Transverse colon (tissue), 4 donors: ENCODE measurements around the gene APOE. TPM values are rescaled to one million over a fixed set of nuclear protein-coding genes. Genes with fewer than 3 reads are reported as not detected.

Experiments used
- DNase-seq: peaks from one replicate; pipeline ENCODE4 v3.0.0-alpha.2; 2019
- H3K27ac ChIP-seq, 4 donors: fragments of 200-600 bp; sonication (generic); 2 replicates each; pipeline ENCODE4 v1.5.1; 2016 to 2018; ENCODE audit warnings: inconsistent platforms in 4 of 4
- H3K27me3 ChIP-seq: fragments of 200-600 bp; sonication (generic); 2 replicates; pipeline ENCODE4 v1.5.1; 2017; ENCODE audit warnings: inconsistent platforms
- H3K36me3 ChIP-seq, 4 donors: fragments of 200-600 bp; sonication (generic); 2 replicates each; pipeline ENCODE4 v1.5.1; 2017 to 2019; ENCODE audit warnings: inconsistent platforms in 4 of 4
- H3K4me1 ChIP-seq, 4 donors: fragments of 200-600 bp; sonication (generic); 2 replicates each; pipeline ENCODE4 v1.5.1; 2017 to 2020; ENCODE audit warnings: inconsistent platforms in 4 of 4
- H3K4me3 ChIP-seq, 4 donors: fragments of 200-600 bp; sonication (generic); 1 replicate in 1 of 4; 2 replicates in 3 of 4; pipeline versions ENCODE4 v1.5.1 to v1.6.1; 2017 to 2019; ENCODE audit warnings: inconsistent platforms in 4 of 4
- H3K9me3 ChIP-seq, 2 donors: fragments of 200-600 bp; sonication (generic); 2 replicates each; pipeline ENCODE4 v1.5.1; 2017 to 2019; ENCODE audit warnings: inconsistent platforms in 2 of 2
- EP300 ChIP-seq: sonication (generic); formaldehyde crosslinking; IDR thresholded peaks from one replicate; pipeline ENCODE4 v1.6.1; 2017; ENCODE audit warnings: antibody characterized with exemption, low read depth
- POLR2A ChIP-seq: fragments of 450-650 bp; IDR thresholded peaks from one replicate; pipeline ENCODE4 v1.6.1; 2016; ENCODE audit warnings: antibody characterized with exemption, mild to moderate bottlenecking, moderate library complexity
- POLR2AphosphoS5 ChIP-seq, 3 donors: sonication (generic); formaldehyde crosslinking; IDR thresholded peaks; one replicate each; pipeline ENCODE4 v1.6.1; 2016; ENCODE audit warnings: antibody characterized with exemption in 3 of 3
- WGBS, 2 donors: methylation state at CpG; one replicate each; pipeline ENCODE4 v1.1.5; 2018; ENCODE audit warnings: low coverage in 1 of 2; 5-methylcytosine and 5-hydroxymethylcytosine counted together
- in situ Hi-C, 4 donors: fragments of 200-750 bp; cut with MboI; loops; one replicate each; pipeline versions ENCODE4 v1.15.0 to v1.15.1; 2017; ENCODE audit warnings: low sequenced_read_pairs in 3 of 4, low pct_ligation_motif_present in 1 of 4, low pct_unique_long_range_greater_than_20kb in 1 of 4
- intact Hi-C: fragments of 100-400 bp; cut with DNase I; formaldehyde crosslinking; loops from one replicate; pipeline ENCODE4 v1.15.1; 2023; ENCODE audit warnings: low total_unique reads
- total RNA-seq, 4 donors: library from RNA; depleted of rRNA; stranded (reverse); fragments of >200 nt; gene quantifications; one replicate each; pipeline ENCODE4 v1.1.0, GENCODE V29; 2016
- TF ChIP-seq, protein P1 (sequence below), 5 experiments: fragments of 200-600 bp in 3 of 5; fragments of 450-650 bp in 2 of 5; sonication (generic) in 3 of 5; IDR thresholded peaks; 1 replicate in 2 of 5; 2 replicates in 3 of 5; pipeline ENCODE4 v1.5.1; 2016 to 2017; ENCODE audit warnings: antibody characterized with exemption in 5 of 5, inconsistent platforms in 3 of 5, mild to moderate bottlenecking in 2 of 5, moderate library complexity in 1 of 5

Gene APOE
- total RNA-seq, 4 donors from 2014 or later = 72.2 to 214 (median 132) TPM

DNA sequence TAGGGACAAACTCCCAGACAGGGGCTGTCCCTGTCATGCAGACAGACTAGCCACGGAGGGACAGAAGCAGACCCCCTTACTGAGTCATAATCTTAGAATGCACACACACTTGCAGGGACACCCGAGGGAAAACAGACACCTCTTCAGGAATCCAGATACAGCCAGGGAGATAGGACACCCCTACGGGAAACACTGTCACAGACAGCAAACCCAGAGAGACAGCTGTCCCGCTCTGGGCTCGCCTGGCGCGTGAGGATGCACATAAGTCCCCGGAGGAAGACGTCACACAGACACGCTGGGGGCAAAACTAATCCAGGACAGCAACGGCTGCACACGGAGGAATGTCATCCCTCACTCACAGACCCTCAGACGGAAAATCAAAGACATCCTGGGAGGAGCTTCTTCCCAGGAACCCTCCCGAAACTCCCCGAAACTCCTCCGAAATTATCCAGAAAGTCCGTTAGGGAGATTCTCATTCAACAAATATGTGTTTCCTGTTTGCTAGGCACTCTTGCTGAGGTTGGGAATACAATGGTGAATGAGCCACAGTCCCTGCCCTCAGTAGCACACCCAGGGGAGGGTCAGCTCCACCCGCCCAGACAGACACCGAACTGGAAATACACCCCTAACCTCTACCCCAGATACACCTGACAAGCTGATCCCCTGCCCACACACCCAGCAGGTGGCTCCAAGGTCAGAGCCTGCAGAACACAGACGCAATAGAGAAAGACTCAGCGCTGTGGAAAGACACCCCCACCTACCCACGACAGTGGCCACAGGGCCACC lies 29.7 kb upstream of the APOE start:
- intact Hi-C loops (no loop called here), in situ Hi-C loops (no loop called here)
- Histone ChIP-seq H3K4me3 (no peak overlapping the region), H3K36me3 (peaks cover 0 to 15% (median 6%) of the 10 kb centered on the region in 4 donors), H3K27me3 (no peaks in the 10 kb centered on the region), H3K9me3 (no peaks in the 10 kb centered on the region), H3K4me1 (peaks cover 0 to 20% (median 9%) of the 10 kb centered on the region in 4 donors), H3K27ac (peak overlapping the region; percentile 32 to 60 (median 41))
- TF ChIP-seq, protein P1, sequence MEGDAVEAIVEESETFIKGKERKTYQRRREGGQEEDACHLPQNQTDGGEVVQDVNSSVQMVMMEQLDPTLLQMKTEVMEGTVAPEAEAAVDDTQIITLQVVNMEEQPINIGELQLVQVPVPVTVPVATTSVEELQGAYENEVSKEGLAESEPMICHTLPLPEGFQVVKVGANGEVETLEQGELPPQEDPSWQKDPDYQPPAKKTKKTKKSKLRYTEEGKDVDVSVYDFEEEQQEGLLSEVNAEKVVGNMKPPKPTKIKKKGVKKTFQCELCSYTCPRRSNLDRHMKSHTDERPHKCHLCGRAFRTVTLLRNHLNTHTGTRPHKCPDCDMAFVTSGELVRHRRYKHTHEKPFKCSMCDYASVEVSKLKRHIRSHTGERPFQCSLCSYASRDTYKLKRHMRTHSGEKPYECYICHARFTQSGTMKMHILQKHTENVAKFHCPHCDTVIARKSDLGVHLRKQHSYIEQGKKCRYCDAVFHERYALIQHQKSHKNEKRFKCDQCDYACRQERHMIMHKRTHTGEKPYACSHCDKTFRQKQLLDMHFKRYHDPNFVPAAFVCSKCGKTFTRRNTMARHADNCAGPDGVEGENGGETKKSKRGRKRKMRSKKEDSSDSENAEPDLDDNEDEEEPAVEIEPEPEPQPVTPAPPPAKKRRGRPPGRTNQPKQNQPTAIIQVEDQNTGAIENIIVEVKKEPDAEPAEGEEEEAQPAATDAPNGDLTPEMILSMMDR (IDR thresholded peaks at IDR 0.05) = no peak
- TF ChIP-seq POLR2A (no peak), POLR2AphosphoS5 (IDR thresholded peaks at IDR 0.05) (peak in 1 of 3 donors; percentile 11), EP300 (no peak)
- WGBS, 2 donors = 60 to 70% methylated on average over 2 to 22 of the region's 22 CpGs
- peak; percentile 64 for DNase-seq

DNA sequence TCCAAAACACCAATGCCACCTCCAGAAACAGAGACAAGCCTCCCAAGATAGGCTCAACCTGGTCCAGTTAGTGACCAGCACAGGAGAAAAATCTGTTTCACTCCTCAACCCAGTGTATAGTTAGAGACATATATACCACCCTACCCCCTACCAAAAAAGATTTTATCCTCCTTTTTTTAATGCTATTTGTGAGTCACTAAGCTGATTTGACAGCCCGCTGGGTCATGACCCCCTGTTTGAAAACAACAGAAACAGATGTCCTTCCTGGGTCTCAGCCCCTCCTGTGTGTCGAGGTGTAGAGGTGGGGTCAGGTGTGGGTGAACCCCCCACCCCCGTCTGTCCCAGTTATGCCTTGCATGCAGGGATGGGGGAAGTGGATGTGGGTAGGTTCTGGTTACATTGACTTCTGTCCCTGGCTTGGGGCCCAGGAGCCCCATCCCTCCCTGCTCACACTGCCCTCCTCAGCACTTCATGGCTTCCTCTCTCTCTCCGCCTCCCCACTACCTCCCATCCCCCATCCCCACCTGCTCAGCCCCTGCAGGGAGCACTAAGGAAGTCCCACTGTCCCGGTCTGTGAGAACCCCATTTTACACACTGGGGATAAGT lies 28.6 kb upstream of the APOE start:
- H3K9me3 ChIP-seq = no peaks in the 10 kb centered on the region
- intact Hi-C loops = no loop called here
- no peaks in the 10 kb centered on the region for H3K27me3 ChIP-seq
- peaks cover 0 to 20% (median 9%) of the 10 kb centered on the region in 4 donors for H3K4me1 ChIP-seq
- in situ Hi-C loops = no loop called here
- no peak for DNase-seq
- H3K27ac ChIP-seq = peak overlapping the region in 2 of 4 donors; percentile 28 to 40
- H3K4me3 ChIP-seq = no peak overlapping the region
- TF ChIP-seq EP300 = no peak
- no peak for TF ChIP-seq POLR2A
- TF ChIP-seq, protein P1 (IDR thresholded peaks at IDR 0.05) = no peak
- WGBS, 2 donors = 46 to 52% methylated on average over 2 to 5 of the region's 5 CpGs
- H3K36me3 ChIP-seq = peaks cover 0 to 13% (median 6%) of the 10 kb centered on the region in 4 donors

DNA sequence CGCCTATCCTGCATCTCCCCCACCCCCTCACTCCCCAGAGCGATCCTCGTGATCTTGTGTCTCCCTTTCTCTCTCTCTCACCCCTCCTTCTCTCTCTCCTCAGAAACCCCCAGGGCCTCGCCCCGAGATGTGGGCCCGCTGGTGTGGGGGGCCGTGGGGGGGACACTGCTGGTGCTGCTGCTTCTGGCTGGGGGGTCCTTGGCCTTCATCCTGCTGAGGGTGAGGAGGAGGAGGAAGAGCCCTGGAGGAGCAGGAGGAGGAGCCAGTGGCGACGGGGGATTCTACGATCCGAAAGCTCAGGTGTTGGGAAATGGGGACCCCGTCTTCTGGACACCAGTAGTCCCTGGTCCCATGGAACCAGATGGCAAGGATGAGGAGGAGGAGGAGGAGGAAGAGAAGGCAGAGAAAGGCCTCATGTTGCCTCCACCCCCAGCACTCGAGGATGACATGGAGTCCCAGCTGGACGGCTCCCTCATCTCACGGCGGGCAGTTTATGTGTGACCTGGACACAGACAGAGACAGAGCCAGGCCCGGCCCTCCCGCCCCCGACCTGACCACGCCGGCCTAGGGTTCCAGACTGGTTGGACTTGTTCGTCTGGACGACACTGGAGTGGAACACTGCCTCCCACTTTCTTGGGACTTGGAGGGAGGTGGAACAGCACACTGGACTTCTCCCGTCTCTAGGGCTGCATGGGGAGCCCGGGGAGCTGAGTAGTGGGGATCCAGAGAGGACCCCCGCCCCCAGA lies 27.3 kb upstream of the APOE start:
- no peaks in the 10 kb centered on the region for H3K27me3 ChIP-seq
- H3K27ac ChIP-seq = no peak overlapping the region
- in situ Hi-C loops (no loop called here), intact Hi-C loops (no loop called here)
- peaks cover 0 to 13% (median 4%) of the 10 kb centered on the region in 4 donors for H3K36me3 ChIP-seq
- H3K4me3 ChIP-seq = no peak overlapping the region
- 79% methylated on average over 26 of the region's 26 CpGs; no CpG with 5 or more reads in 1 of the 2 donors for WGBS, 2 donors
- no peak for DNase-seq
- no peaks in the 10 kb centered on the region for H3K9me3 ChIP-seq
- H3K4me1 ChIP-seq = peaks cover 0 to 20% (median 9%) of the 10 kb centered on the region in 4 donors
- no peak for TF ChIP-seq POLR2A
- TF ChIP-seq POLR2AphosphoS5 (IDR thresholded peaks at IDR 0.05) = no peak
- no peak for TF ChIP-seq EP300
- TF ChIP-seq, protein P1 (IDR thresholded peaks at IDR 0.05) = no peak
